Aorta (tissue), 5 donors: ENCODE measurements around the gene DEFB127. TPM values are rescaled to one million over a fixed set of nuclear protein-coding genes. Genes with fewer than 3 reads are reported as not detected.
"Not testable (repeated sequence)": the region's sequence is repeated elsewhere in the genome, so short reads cannot be mapped to it uniquely, and the experiment has no call there.

ENCODE experiments used
- ATAC-seq: fragments of 200-7000 bp; cut with Tn5 transposase; one replicate; pipeline ENCODE4 v1.9.1; 2022; ENCODE audit warnings: moderate library complexity; ENCODE audit not compliant: low FRiP score
- DNase-seq, 2 donors: peaks; one replicate each; pipeline ENCODE4 v3.0.0-alpha.2; 2020
- H3K27ac ChIP-seq, 2 donors: one replicate each; pipeline ENCODE4 v1.5.1; 2013; ENCODE audit warnings: low read length in 2 of 2, mild to moderate bottlenecking in 2 of 2, moderate library complexity in 2 of 2, control low read depth in 1 of 2, inconsistent platforms in 1 of 2, low read depth in 1 of 2
- H3K27me3 ChIP-seq, 2 donors: one replicate each; pipeline ENCODE4 v1.6.1; 2013; ENCODE audit warnings: control low read depth in 1 of 2, low read length in 1 of 2, mild to moderate bottlenecking in 1 of 2, moderate library complexity in 1 of 2; ENCODE audit not compliant: insufficient read depth in 2 of 2, control insufficient read depth in 1 of 2
- H3K36me3 ChIP-seq, 2 donors: one replicate each; pipeline ENCODE4 v1.6.1; 2013; ENCODE audit warnings: control low read depth in 1 of 2, low read length in 1 of 2, mild to moderate bottlenecking in 1 of 2; ENCODE audit not compliant: insufficient read depth in 2 of 2, control insufficient read depth in 1 of 2
- H3K4me1 ChIP-seq, 2 donors: one replicate each; pipeline ENCODE4 v1.6.1; 2013; ENCODE audit warnings: low read length in 2 of 2, control low read depth in 1 of 2, mild to moderate bottlenecking in 1 of 2, moderate library complexity in 1 of 2; ENCODE audit not compliant: insufficient read depth in 2 of 2, control insufficient read depth in 1 of 2
- H3K4me3 ChIP-seq, 2 donors: one replicate each; pipeline ENCODE4 v1.5.1; 2013; ENCODE audit warnings: low read length in 2 of 2, control low read depth in 1 of 2, mild to moderate bottlenecking in 1 of 2
- H3K9me3 ChIP-seq: one replicate; pipeline ENCODE4 v1.6.1; 2013; ENCODE audit warnings: mild to moderate bottlenecking, low read length; ENCODE audit not compliant: control insufficient read depth
- WGBS, 2 donors: extraction: QIAGEN DNeasy Blood & Tissue Kit; methylation state at CpG; one replicate each; pipeline ENCODE4 v1.1.7; 2013; 5-methylcytosine and 5-hydroxymethylcytosine counted together
- intact Hi-C, 2 donors: fragments of 100-400 bp; cut with DNase I; formaldehyde crosslinking; loops; one replicate each; pipeline versions ENCODE4 v1.14.2 to v1.15.0; 2022
- polyA plus RNA-seq, 2 donors: library from polyadenylated mRNA; stranded (reverse); fragments of 200-250 nt; gene quantifications; one replicate each; pipeline ENCODE4 v1.2.3, GENCODE V29; 2013
- total RNA-seq, 2 donors: library from RNA; stranded (reverse); fragmentation: NEBNext Ultra II Directional; extraction: Animal tissue kit (Norgen Biotek cat#: 25700); gene quantifications; one replicate each; pipeline ENCODE4 v1.2.1, GENCODE V29; 2021
- donor health status: healthy with polysubstance abuse.
- donor health status: Bipolar disorder and iron deficiency.
- donor health status: DM: no; HTN: no; CAD: no.
- donor health status: DM: no; HTN: no; CAD: no.
- donor health status: DM: yes; HTN: yes; CAD: no.

The DEFB127 gene
- total and polyA plus RNA-seq, 4 donors = not detected

DNA sequence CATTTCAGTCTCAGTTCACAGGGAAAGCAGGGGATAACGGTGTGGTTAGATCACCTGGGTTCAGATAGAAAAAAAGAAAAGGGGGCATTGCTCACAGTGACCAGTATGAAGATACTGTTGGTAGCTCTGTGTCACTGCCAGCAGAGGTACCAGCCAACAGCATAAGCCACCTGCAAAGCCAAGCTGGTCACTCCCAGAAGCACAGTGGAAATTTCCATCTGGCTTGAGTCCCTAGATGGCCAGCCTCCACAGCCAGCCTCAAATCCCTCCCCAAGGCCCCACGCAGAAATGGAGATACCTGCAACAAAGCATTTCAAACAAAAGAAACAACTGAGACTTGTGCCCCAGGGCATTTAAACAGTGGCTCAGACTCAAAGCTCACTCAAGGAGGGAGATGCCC, 11.6 kb downstream of the DEFB127 start:
- Histone ChIP-seq H3K36me3 (no peaks in the 10 kb centered on the region), H3K9me3 (no peaks in the 10 kb centered on the region), H3K27ac (no peak overlapping the region), H3K27me3 (no peaks in the 10 kb centered on the region), H3K4me3 (no peak overlapping the region), H3K4me1 (no peaks in the 10 kb centered on the region)
- intact Hi-C loops = no loop called here
- ATAC-seq (no peak), DNase-seq (no peak)
- 63 to 72% methylated on average over 2 of the region's 2 CpGs for WGBS, 2 donors

GRCh38 chr20:184288-184687, 27.0 kb downstream of the DEFB127 start:
- intact Hi-C loops = no loop called here
- no peak for DNase-seq
- H3K4me1 ChIP-seq = no peaks in the 10 kb centered on the region
- no peak overlapping the region for H3K4me3 ChIP-seq
- WGBS, 2 donors = 45 to 48% methylated on average over 2 of the region's 2 CpGs
- no peaks in the 10 kb centered on the region for H3K27me3 ChIP-seq
- ATAC-seq = no peak
- no peaks in the 10 kb centered on the region for H3K36me3 ChIP-seq
- no peak overlapping the region for H3K27ac ChIP-seq
- H3K9me3 ChIP-seq = no peaks in the 10 kb centered on the region

GRCh38 chr20:187733-188132, 30.5 kb downstream of the DEFB127 start:
- DNase-seq = no peak
- ATAC-seq = no peak
- no peak overlapping the region for H3K27ac ChIP-seq
- no peak overlapping the region for H3K4me3 ChIP-seq
- H3K27me3 ChIP-seq = no peaks in the 10 kb centered on the region
- H3K4me1 ChIP-seq = no peaks in the 10 kb centered on the region
- intact Hi-C loops = no loop called here
- H3K9me3 ChIP-seq = no peaks in the 10 kb centered on the region
- WGBS, 2 donors = 61 to 73% methylated on average over 2 of the region's 2 CpGs
- H3K36me3 ChIP-seq = no peaks in the 10 kb centered on the region

GRCh38 chr20:189611-190010, 32.4 kb downstream of the DEFB127 start, which contains the start of gene DEFB128:
DEFB128 (minus strand) TSS chr20:189711; CDS start chr20:189623, 88 bp downstream.
- intact Hi-C loops = no loop called here
- Histone ChIP-seq H3K27me3 (peaks cover 0 to 1% of the 10 kb centered on the region in 2 donors), H3K36me3 (no peaks in the 10 kb centered on the region), H3K4me3 (no peak within 1 kb of the TSS), H3K4me1 (no peaks in the 10 kb centered on the region), H3K9me3 (no peaks in the 10 kb centered on the region), H3K27ac (no peak within 1 kb of the TSS)
- ATAC-seq = no peak
- WGBS, 2 donors = 52 to 56% methylated on average over 7 of the region's 7 CpGs
- no peak for DNase-seq

DNA sequence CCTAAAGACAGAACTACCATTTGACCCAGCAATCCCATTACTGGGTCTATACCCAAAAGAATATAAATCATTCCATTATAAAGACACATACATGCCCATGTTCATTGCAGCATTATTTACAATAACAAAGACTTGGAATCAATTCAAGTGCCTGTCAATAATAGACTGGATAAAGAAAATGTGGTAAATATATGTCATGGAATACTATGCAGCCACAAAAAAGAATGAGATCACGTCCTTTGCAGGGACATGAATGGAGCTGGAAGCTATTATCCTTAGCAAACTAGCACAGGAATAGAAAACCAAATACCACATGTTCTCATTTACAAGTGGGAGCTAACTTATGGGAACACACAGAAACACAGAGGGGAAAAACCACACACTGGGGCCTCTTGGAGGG, 41.0 kb downstream of the DEFB127 start:
- no peaks in the 10 kb centered on the region for H3K27me3 ChIP-seq
- H3K36me3 ChIP-seq = no peaks in the 10 kb centered on the region
- ATAC-seq (no peak), DNase-seq (no peak)
- no peaks in the 10 kb centered on the region for H3K4me1 ChIP-seq
- H3K9me3 ChIP-seq = no peaks in the 10 kb centered on the region
- H3K27ac ChIP-seq = no peak overlapping the region
- no peak overlapping the region for H3K4me3 ChIP-seq
- intact Hi-C loops = no loop called here
- 80 to 89% methylated on average over 1 of the region's 1 CpG for WGBS, 2 donors

DNA sequence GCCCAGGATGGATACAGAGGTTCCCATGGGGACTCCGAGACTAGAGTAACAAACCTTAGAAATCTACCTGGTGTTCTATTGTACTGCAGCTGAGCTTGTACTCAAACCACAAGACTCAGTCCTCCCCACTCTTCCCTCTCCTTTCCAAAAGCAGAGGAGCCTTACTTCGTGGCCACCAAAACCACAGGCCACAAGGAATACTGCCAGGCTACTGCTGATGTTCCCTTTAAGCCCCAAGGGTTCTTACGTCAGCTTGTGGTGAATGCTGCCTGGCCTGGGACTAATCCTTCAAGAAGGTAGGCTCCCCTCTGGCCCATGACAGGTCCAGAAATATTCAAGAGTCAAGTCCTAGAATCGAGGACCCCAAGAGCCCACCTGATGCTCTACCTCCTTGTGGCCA, 42.7 kb downstream of the DEFB127 start:
- H3K27me3 ChIP-seq = no peaks in the 10 kb centered on the region
- no peaks in the 10 kb centered on the region for H3K36me3 ChIP-seq
- H3K4me1 ChIP-seq = no peaks in the 10 kb centered on the region
- intact Hi-C loops = no loop called here
- DNase-seq (no peak), ATAC-seq (no peak)
- 63 to 69% methylated on average over 4 of the region's 4 CpGs for WGBS, 2 donors
- no peak overlapping the region for H3K4me3 ChIP-seq
- H3K27ac ChIP-seq = no peak overlapping the region
- H3K9me3 ChIP-seq = no peaks in the 10 kb centered on the region

- H3K36me3 ChIP-seq, DNase-seq, H3K9me3 ChIP-seq, H3K4me1 ChIP-seq, ATAC-seq, H3K27me3 ChIP-seq, H3K4me3 ChIP-seq, intact Hi-C loops, H3K27ac ChIP-seq: not testable (repeated sequence)
- WGBS, 2 donors = 63 to 70% methylated on average over 4 of the region's 4 CpGs
Observed at GRCh38 chr20:203630-204029, 46.4 kb downstream of the DEFB127 start.

Other genes starting within 250 kb of the DEFB127 start
- gene DEFB125, start 69.8 kb upstream of the DEFB127 start, total RNA-seq = not detected
- not detected for gene DEFB125, start 69.8 kb upstream of the DEFB127 start, polyA plus RNA-seq
- gene DEFB126, start 14.9 kb upstream of the DEFB127 start, total RNA-seq = not detected
- gene DEFB126, start 14.9 kb upstream of the DEFB127 start, polyA plus RNA-seq = not detected
- gene DEFB128, start 32.3 kb downstream of the DEFB127 start, total RNA-seq = not detected
- not detected for gene DEFB128, start 32.3 kb downstream of the DEFB127 start, polyA plus RNA-seq
- not detected for gene DEFB129, start 69.8 kb downstream of the DEFB127 start, total RNA-seq
- not detected for gene DEFB129, start 69.8 kb downstream of the DEFB127 start, polyA plus RNA-seq
- not detected for gene DEFB132, start 100.3 kb downstream of the DEFB127 start, total RNA-seq
- not detected for gene DEFB132, start 100.3 kb downstream of the DEFB127 start, polyA plus RNA-seq
- gene C20orf96, start 133.3 kb downstream of the DEFB127 start, total RNA-seq = 10 to 100 TPM in 1 of 2 donors, 1 to 10 TPM in 1; 4.6 to 11.1 TPM
- 1 to 10 TPM; 5.3 to 5.6 TPM for gene C20orf96, start 133.3 kb downstream of the DEFB127 start, polyA plus RNA-seq
- gene ZCCHC3, start 140.1 kb downstream of the DEFB127 start, total RNA-seq = 10 to 100 TPM; 12.9 to 13.7 TPM
- gene ZCCHC3, start 140.1 kb downstream of the DEFB127 start, polyA plus RNA-seq = 1 to 10 TPM; 7.7 to 9.3 TPM
- gene SOX12, start 168.1 kb downstream of the DEFB127 start, total RNA-seq = 10 to 100 TPM in 1 of 2 donors, 1 to 10 TPM in 1; 6.1 to 12.5 TPM
- gene SOX12, start 168.1 kb downstream of the DEFB127 start, polyA plus RNA-seq = 1 to 10 TPM; 1.5 to 4.2 TPM
- 10 to 100 TPM; 31.0 to 38.0 TPM for gene NRSN2, start 189.7 kb downstream of the DEFB127 start, total RNA-seq
- gene NRSN2, start 189.7 kb downstream of the DEFB127 start, polyA plus RNA-seq = 10 to 100 TPM; 12.0 to 40.6 TPM
- 1 to 10 TPM; 2.9 to 3.7 TPM for gene TRIB3, start 223.3 kb downstream of the DEFB127 start, total RNA-seq
- 1 to 10 TPM; 2.0 to 3.1 TPM for gene TRIB3, start 223.3 kb downstream of the DEFB127 start, polyA plus RNA-seq